ENCODE measurements around the gene FAM186B. TPM values are rescaled to one million over a fixed set of nuclear protein-coding genes. Genes with fewer than 3 reads are reported as not detected.

FAM186B gene
- total and polyA plus RNA-seq, 3 donors from 2014 or later, result 54.9 to 178 (median 68.6) TPM

GRCh38 chr12:49557187-49557916, 48.1 kb downstream of the FAM186B start:
- 85 to 89% methylated on average over 5 to 17 of the region's 18 CpGs for WGBS, 2 donors

GRCh38 chr12:49556391-49557186, 48.9 kb downstream of the FAM186B start:
- no peak for DNase-seq
- H3K4me3 ChIP-seq, result no peak overlapping the region
- no peak overlapping the region for H3K27ac ChIP-seq
- H3K9me3 ChIP-seq, result no peaks in the 10 kb centered on the region
- H3K27me3 ChIP-seq, result no peaks in the 10 kb centered on the region
- intact Hi-C loops (cut with DNase I; ENCODE audit: low total_unique reads), result no loop called here
- WGBS, 2 donors, result 83 to 88% methylated on average over 10 to 12 of the region's 12 CpGs
- H3K4me1 ChIP-seq, result no peaks in the 10 kb centered on the region
- no peaks in the 10 kb centered on the region for H3K36me3 ChIP-seq (ENCODE audit: low read depth, missing control alignments)
- TF ChIP-seq POLR2A (IDR thresholded peaks at IDR 0.05) (no peak), CTCF (IDR thresholded peaks at IDR 0.05) (no peak)

More at GRCh38 chr12:49557187-49557916, 48.1 kb downstream of the FAM186B start:
- TF ChIP-seq CTCF (IDR thresholded peaks at IDR 0.05) (no peak), POLR2A (IDR thresholded peaks at IDR 0.05) (no peak)
- intact Hi-C loops (cut with DNase I; ENCODE audit: low total_unique reads), result no loop called here
- Histone ChIP-seq H3K27me3 (no peaks in the 10 kb centered on the region), H3K36me3 (ENCODE audit: low read depth, missing control alignments) (no peaks in the 10 kb centered on the region), H3K9me3 (no peaks in the 10 kb centered on the region), H3K4me3 (no peak overlapping the region), H3K27ac (no peak overlapping the region), H3K4me1 (no peaks in the 10 kb centered on the region)
- DNase-seq, result no peak

- Histone ChIP-seq H3K4me1 (no peaks in the 10 kb centered on the region), H3K27ac (no peak overlapping the region), H3K27me3 (no peaks in the 10 kb centered on the region), H3K36me3 (ENCODE audit: low read depth, missing control alignments) (no peaks in the 10 kb centered on the region), H3K4me3 (no peak overlapping the region), H3K9me3 (no peaks in the 10 kb centered on the region)
- no peak for TF ChIP-seq POLR2A (IDR thresholded peaks at IDR 0.05)
- no peak for TF ChIP-seq CTCF (IDR thresholded peaks at IDR 0.05)
- intact Hi-C loops (cut with DNase I; ENCODE audit: low total_unique reads), result no loop called here
- DNase-seq, result no peak
- WGBS, 2 donors, result 89% methylated on average over 10 to 18 of the region's 18 CpGs
These were observed 49.6 kb downstream of the FAM186B start for GRCh38 chr12:49555631-49556390.

DNA sequence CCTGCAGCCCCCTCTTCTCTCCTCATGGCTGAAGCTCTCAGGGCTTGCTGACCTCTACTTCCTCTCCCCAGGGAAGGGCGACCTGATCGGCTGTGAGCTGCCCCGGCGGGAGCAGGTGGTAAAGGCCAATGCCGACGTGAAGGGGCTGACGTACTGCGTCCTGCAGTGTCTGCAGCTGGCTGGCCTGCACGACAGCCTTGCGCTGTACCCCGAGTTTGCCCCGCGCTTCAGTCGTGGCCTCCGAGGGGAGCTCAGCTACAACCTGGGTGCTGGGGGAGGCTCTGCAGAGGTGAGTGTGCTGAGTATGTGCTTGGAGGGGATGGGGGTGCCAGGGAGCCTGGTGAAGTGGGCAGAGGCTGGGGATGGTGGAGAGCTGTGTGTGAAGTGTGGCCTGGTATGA, 51.2 kb downstream of the FAM186B start:
- no peak overlapping the region for H3K27ac ChIP-seq
- intact Hi-C loops (cut with DNase I; ENCODE audit: low total_unique reads), result no loop called here
- TF ChIP-seq POLR2A (IDR thresholded peaks at IDR 0.05) (no peak), CTCF (IDR thresholded peaks at IDR 0.05) (no peak)
- H3K36me3 ChIP-seq (ENCODE audit: low read depth, missing control alignments), result no peaks in the 10 kb centered on the region
- no peaks in the 10 kb centered on the region for H3K4me1 ChIP-seq
- WGBS, 2 donors, result 70 to 100% methylated on average over 1 to 15 of the region's 15 CpGs
- H3K27me3 ChIP-seq, result no peaks in the 10 kb centered on the region
- no peak overlapping the region for H3K4me3 ChIP-seq
- H3K9me3 ChIP-seq, result no peaks in the 10 kb centered on the region
- DNase-seq, result no peak
